Left lobe of liver (tissue), 2 donors: ENCODE measurements around the gene DNAJA2. TPM values are rescaled to one million over a fixed set of nuclear protein-coding genes. Genes with fewer than 3 reads are reported as not detected.
"Not testable (repeated sequence)": the region's sequence is repeated elsewhere in the genome, so short reads cannot be mapped to it uniquely, and the experiment has no call there.

Experiments used
- ATAC-seq: fragments of 200-7000 bp; cut with Tn5 transposase; one replicate; pipeline ENCODE4 v1.9.1; 2020; ENCODE audit warnings: mild to moderate bottlenecking, moderate library complexity
- DNase-seq: peaks from one replicate; pipeline ENCODE4 v3.0.0-alpha.2; 2020; ENCODE audit warnings: low spot score
- total RNA-seq: library from RNA; stranded (reverse); gene quantifications from one replicate; pipeline ENCODE4 v1.2.1, GENCODE V29; 2021
- donor health status: DM: no; HTN: no; CAD: no; lungs with moderate emphysema.
- donor health status: DM: no; HTN: yes; CAD: no.

The DNAJA2 gene
- 33.1 TPM for total RNA-seq

GRCh38 chr16:46973207-46973995, at the start of gene DNAJA2:
Gene DNAJA2 (minus strand): TSS chr16:46973674. CDS start chr16:46973572, 102 bp downstream.
- peak; percentile 94 for DNase-seq

GRCh38 chr16:47019568-47019967, 46.1 kb upstream of the DNAJA2 start:
- DNase-seq (no peak), ATAC-seq (no peak)

More at GRCh38 chr16:46973207-46973995, at the start of gene DNAJA2:
- ATAC-seq, result peak; percentile 93

- DNase-seq (peak; percentile 71), ATAC-seq (peak; percentile 100)
Observed at GRCh38 chr16:47018223-47018891, 44.9 kb upstream of the DNAJA2 start.

GRCh38 chr16:47017636-47018035, 44.2 kb upstream of the DNAJA2 start:
- no peak for ATAC-seq
- DNase-seq, result no peak

- peak; percentile 17 for ATAC-seq
- DNase-seq, result no peak
Observed at GRCh38 chr16:47016700-47017133, 43.2 kb upstream of the DNAJA2 start.

- no peak for DNase-seq
- no peak for ATAC-seq
Observed at GRCh38 chr16:47013910-47014309, 40.4 kb upstream of the DNAJA2 start.

- no peak for ATAC-seq
- DNase-seq, result no peak
Observed at GRCh38 chr16:47013172-47013571, 39.7 kb upstream of the DNAJA2 start.

- ATAC-seq, DNase-seq: not testable (repeated sequence)
Observed at GRCh38 chr16:47010812-47011211, 37.3 kb upstream of the DNAJA2 start.

- ATAC-seq (no peak), DNase-seq (no peak)
Observed at GRCh38 chr16:47008612-47009011, 35.1 kb upstream of the DNAJA2 start.

GRCh38 chr16:47008174-47008573, 34.7 kb upstream of the DNAJA2 start:
- DNase-seq (no peak), ATAC-seq (no peak)

- no peak for DNase-seq
- no peak for ATAC-seq
Observed at GRCh38 chr16:47004652-47005051, 31.2 kb upstream of the DNAJA2 start.

- not testable (repeated sequence) for DNase-seq
Observed at GRCh38 chr16:47000066-47000465, 26.6 kb upstream of the DNAJA2 start.

GRCh38 chr16:46997844-46998243, 24.4 kb upstream of the DNAJA2 start:
- DNase-seq, result no peak
- no peak for ATAC-seq

More at GRCh38 chr16:47000066-47000465, 26.6 kb upstream of the DNAJA2 start:
- ATAC-seq, result not testable (repeated sequence)

GRCh38 chr16:46996952-46997458, 23.5 kb upstream of the DNAJA2 start:
- no peak for DNase-seq
- no peak for ATAC-seq

- no peak for DNase-seq
Observed at GRCh38 chr16:46996391-46996790, 22.9 kb upstream of the DNAJA2 start.

GRCh38 chr16:46991729-46992704, 18.5 kb upstream of the DNAJA2 start:
- DNase-seq (no peak), ATAC-seq (no peak)

More at GRCh38 chr16:46996391-46996790, 22.9 kb upstream of the DNAJA2 start:
- ATAC-seq, result no peak

GRCh38 chr16:46986896-46987295, 13.4 kb upstream of the DNAJA2 start:
- DNase-seq (no peak), ATAC-seq (peak; percentile 87)

- DNase-seq (no peak), ATAC-seq (no peak)
Observed at GRCh38 chr16:46986438-46986837, 13.0 kb upstream of the DNAJA2 start.

- DNase-seq (no peak), ATAC-seq (no peak)
Observed at GRCh38 chr16:46982335-46982734, 8.9 kb upstream of the DNAJA2 start.

- DNase-seq (no peak), ATAC-seq (no peak)
Observed at GRCh38 chr16:46980926-46981325, 7.5 kb upstream of the DNAJA2 start.

- DNase-seq, result peak; percentile 65
- peak; percentile 67 for ATAC-seq
Observed at GRCh38 chr16:46976550-46976949, 3.1 kb upstream of the DNAJA2 start.
